GM21515 (cell line): ENCODE data around the gene PPT2.
"Not testable (repeated sequence)": the region's sequence is repeated elsewhere in the genome, so short reads cannot be mapped to it uniquely, and the experiment has no call there.

Experiments used
- ATAC-seq: cut with Tn5 transposase; IDR thresholded peaks from one replicate; pipeline ENCODE4 v1.9.1; 2021; ENCODE audit not compliant: unreplicated experiment

The PPT2 gene

GRCh38 chr6:32188381-32189068, 34.6 kb downstream of the PPT2 start:
- ATAC-seq: no peak

DNA sequence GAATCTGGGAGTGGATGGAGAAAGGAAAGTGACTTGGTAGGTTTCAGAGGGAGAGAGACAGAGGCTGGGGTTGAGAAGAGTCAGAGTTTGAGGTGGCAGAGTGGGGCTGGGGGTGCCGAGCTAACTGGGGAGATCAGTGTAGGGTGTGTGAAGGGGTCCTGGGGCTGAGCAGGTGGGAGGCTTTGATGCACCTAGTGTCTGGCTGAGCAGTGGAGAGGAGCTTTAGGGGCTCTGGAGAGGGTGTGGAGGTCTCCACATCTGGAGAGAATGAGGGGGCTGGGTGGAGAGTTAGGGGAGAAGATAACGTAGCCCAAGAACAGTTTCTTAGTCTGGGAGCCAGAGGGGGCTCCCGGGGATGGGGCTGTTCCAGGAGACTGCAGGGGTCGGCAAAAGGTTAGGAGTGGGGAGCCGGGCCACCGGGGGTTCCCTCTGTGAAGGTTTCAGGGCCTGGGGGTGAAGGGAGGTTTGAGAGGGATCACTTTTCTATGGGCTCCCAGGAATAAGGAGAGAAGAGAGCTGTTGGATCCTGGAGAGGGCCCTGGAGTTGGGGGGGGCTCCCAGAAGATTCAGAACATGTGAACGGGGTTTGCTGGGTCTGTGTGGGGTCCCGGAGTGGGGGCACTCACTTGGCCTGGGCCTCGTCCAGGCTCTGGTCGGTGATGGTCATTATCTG, 35.3 kb downstream of the PPT2 start:
- ATAC-seq: no peak

- ATAC-seq: no peak
These were observed 35.8 kb downstream of the PPT2 start for GRCh38 chr6:32189742-32190053.

- ATAC-seq: peak; percentile 43
These were observed 36.3 kb downstream of the PPT2 start, which contains the start of gene PBX2 for GRCh38 chr6:32190054-32190851. TSS of gene PBX2 (minus strand) at chr6:32190202. CDS start at chr6:32189915, 287 bp downstream.

DNA sequence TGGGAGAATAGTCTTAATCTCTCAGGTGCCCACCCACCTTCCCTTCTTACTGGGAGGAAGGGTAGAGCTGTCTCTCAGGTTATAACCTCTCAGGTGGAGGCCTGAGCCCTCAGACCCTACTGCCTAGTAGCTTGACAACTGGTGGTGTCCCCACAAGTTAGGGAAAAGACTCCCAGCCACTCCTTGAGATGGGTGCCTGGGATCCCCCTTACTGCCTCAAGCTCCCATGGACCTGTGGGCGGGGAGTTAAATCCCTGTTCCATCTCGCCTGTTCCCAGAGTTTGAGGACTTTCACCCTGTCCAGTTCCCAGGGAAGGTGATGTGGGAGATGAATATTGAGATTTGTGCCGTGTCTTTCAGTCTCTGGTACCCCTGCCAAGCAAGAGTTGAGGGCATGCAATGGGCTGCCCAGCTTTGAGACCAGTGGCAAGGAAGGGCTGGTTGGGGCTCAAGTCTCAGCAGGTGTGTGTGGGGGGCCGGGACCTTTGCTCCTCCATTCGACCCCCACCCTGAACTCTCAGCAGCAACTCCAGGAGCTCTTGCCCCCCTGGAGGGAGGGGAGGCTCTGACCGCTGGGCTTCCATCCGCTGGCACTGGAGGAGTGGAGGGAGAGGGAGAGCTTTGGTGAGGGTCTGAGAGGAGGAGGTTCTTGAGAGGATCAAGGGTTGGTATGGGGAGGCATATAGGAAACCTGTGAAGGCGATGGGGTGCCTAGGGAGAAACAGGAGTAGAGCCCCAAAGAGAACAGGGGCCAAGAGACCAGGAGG, 37.2 kb downstream of the PPT2 start:
- no peak for ATAC-seq

GRCh38 chr6:32191696-32192607, 38.0 kb downstream of the PPT2 start:
- no peak for ATAC-seq

DNA sequence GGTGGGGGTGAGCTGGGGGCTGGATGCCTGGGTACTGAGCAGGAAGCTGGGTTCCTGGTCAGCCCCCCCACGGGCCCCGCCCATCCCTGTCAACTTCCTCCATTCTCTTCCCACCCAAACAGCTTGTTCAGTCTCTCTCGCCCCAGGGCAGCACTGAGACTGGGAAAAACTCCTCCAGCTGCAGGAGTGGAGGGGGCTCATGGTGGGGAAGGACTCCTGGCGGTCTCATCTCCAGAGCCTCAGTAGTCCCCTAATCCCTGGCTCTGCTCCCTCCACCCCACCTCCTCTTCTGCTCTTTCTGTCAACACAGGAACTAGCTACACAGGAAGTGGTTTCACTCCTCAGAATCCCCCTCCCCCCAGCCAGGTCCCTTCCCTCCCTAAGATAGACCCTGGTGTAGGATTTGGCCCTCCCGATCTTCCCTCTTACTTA, 38.7 kb downstream of the PPT2 start, which contains the start of gene GPSM3:
Gene GPSM3 (minus strand): TSS at position 36 of the 432 bp plus-strand sequence. CDS start 130 bp downstream, outside the sequence.
- no peak for ATAC-seq

GRCh38 chr6:32193096-32193495, 39.2 kb downstream of the PPT2 start:
- ATAC-seq: not testable (repeated sequence)

DNA sequence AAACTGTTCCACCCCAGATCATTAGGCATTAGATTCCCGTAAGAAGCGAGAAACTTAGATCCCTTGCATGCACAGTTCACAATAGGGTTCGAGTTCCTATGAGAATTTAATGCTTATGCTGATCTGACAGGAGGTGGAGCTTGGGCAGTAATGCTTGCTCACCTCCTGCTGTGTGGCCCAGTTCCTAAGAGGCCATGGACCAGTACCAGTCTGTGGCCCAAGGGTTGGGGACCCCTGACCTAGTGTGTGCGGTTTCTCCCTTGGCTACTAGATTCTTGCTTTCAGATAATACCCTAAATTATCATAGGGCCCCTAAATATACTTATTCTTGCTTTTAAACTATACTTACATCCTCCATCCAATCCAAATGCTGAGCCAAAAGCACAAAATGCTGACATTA, 40.4 kb downstream of the PPT2 start:
- ATAC-seq: no peak

GRCh38 chr6:32194825-32195651, 41.1 kb downstream of the PPT2 start:
- ATAC-seq: no peak

DNA sequence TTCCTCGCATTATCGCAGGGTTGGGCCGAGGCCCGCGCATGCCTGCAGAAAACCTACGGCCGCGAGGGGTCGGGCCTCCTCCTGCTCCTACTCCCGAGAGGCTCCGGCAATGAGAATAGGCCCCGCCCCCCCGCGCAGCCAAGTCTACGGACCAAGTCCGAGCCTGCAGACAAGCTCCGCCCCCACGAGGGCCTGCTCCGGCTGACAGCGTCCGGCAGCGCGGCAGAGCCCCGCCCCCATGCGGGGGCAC, 41.6 kb downstream of the PPT2 start:
- ATAC-seq: peak; percentile 70

DNA sequence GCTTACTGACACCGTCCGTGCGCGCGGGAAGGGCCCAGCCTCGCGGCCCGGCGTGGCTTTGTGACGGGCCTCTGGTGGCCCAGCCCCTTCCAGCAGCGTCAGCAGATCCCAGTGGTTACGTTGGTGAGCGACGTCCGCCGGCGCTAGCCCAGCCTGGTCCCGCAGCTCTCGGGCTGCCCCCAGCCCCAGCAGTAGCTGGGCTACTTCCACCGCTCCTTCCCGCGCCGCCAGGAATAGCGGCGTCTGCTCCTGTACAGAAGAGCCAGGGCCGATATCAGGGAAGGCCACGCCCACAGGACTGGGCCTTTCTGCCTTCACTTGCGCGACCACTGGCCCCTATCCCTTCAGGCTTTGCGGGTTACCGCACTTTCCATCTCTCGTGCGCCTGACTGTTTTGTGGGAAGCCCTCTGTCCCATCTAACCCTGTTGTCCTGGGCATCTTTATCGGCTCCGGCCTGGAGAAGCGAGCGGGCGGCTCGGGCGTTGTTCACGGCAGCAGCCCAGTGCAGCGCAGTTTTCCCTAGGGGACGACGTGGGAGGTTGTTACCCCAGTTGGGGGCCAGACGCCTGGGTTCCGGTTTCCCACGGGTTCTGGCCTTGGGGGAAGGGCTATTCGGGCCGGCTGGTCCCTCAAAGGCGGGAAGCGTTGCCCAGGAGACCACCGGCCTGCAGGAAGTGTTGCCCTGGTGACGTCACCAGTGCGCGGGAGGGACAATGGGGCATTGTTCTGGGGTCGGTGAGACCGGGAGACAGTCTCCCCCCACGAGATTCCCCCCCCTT, 42.2 kb downstream of the PPT2 start:
- peak; percentile 69 for ATAC-seq

- no peak for ATAC-seq
These were observed 43.0 kb downstream of the PPT2 start for GRCh38 chr6:32196682-32197616.

GRCh38 chr6:32198345-32198696, 44.4 kb downstream of the PPT2 start:
- ATAC-seq: no peak

DNA sequence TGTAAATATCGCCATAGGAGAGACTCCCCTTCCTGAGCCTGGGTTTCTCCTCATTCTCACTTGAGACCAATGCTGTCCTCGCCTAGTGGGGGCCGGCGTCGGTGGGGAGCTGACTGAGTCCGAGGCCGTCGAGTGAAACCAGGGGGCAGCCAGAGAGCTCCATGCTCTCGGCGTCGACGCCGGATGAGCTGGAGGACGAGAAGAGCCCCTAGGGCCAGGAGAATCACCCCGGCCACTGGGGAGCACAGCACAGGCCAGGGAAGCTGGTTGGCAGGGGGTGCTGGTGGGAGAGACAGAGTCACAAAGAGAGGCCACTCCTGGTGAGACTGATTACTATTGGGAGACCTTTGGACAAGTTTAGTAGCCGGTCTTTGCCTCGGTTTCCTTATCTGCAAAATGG, 44.9 kb downstream of the PPT2 start:
- ATAC-seq: no peak

- no peak for ATAC-seq
These were observed 47.0 kb downstream of the PPT2 start for GRCh38 chr6:32200711-32201475.

- ATAC-seq: no peak
These were observed 48.2 kb downstream of the PPT2 start for GRCh38 chr6:32202186-32202585.
